ENCODE results near the gene RNF14.

- TF ChIP-seq EZH2 (IDR thresholded peaks at IDR 0.05; ENCODE audit: borderline replicate concordance, low read depth, low read length, poor library complexity, severe bottlenecking) (no peak), CTCF (conservative IDR thresholded peaks at IDR 0.05; ENCODE audit: low read depth, low read length) (no peak)
Observed at GRCh38 chr5:141958546-141959172, 10.2 kb upstream of the RNF14 start.
